SU-DHL-6 (cell line): Measurements from ENCODE around the gene KSR2.
"Not testable (repeated sequence)": the region's sequence is repeated elsewhere in the genome, so short reads cannot be mapped to it uniquely, and the experiment has no call there.

ENCODE experiments used
- H2AFZ ChIP-seq: fragments of 200-600 bp; sonication (generic); 2 replicates; pipeline ENCODE4 v1.6.1; 2014; ENCODE audit warnings: low read depth, mild to moderate bottlenecking, moderate library complexity, mixed read lengths, antibody characterized with exemption, low read length; ENCODE audit not compliant: severe bottlenecking
- H3F3A ChIP-seq: fragments of 200-600 bp; shearing (Covaris generic); 2 replicates; pipeline ENCODE4 v1.6.0; 2016; ENCODE audit warnings: antibody characterized with exemption, mild to moderate bottlenecking; ENCODE audit not compliant: insufficient read depth
- H3K27ac ChIP-seq: fragments of 200-600 bp; sonication (generic); 2 replicates; pipeline ENCODE4 v1.5.1; 2016; ENCODE audit warnings: low read depth, mild to moderate bottlenecking, low read length, moderate library complexity, mixed read lengths
- H3K27me3 ChIP-seq: fragments of 200-600 bp; sonication (generic), shearing (Covaris generic); 2 replicates; pipeline ENCODE4 v1.6.0; 2014; ENCODE audit warnings: mild to moderate bottlenecking, low read length
- H3K36me3 ChIP-seq: fragments of 200-600 bp; sonication (generic); 2 replicates; pipeline ENCODE4 v1.6.1; 2014; ENCODE audit warnings: mild to moderate bottlenecking, low read length, mixed read lengths
- H3K4me2 ChIP-seq: fragments of 300-600, 200-600 bp; shearing (Covaris generic), sonication (generic); 2 replicates; pipeline ENCODE4 v1.6.0; 2014; ENCODE audit warnings: low read length, low read depth, mild to moderate bottlenecking; ENCODE audit not compliant: poor library complexity, severe bottlenecking
- H3K4me3 ChIP-seq: fragments of 200-600 bp; sonication (generic); 2 replicates; pipeline ENCODE4 v1.5.1; 2014; ENCODE audit warnings: antibody characterized with exemption, low read length, mild to moderate bottlenecking, mixed read lengths; ENCODE audit not compliant: insufficient read depth, poor library complexity, severe bottlenecking
- H3K79me2 ChIP-seq: fragments of 200-600 bp; sonication (generic); 2 replicates; pipeline ENCODE4 v1.6.1; 2014; ENCODE audit warnings: mild to moderate bottlenecking, low read length, moderate library complexity; ENCODE audit not compliant: insufficient read depth
- H3K9ac ChIP-seq: fragments of 200-600 bp; sonication (generic); 2 replicates; pipeline ENCODE4 v1.7.0; 2014; ENCODE audit warnings: mild to moderate bottlenecking, low read length
- H3K9me2 ChIP-seq: fragments of 200-600 bp; sonication (generic); replicated peaks from 2 replicates; pipeline ENCODE4 v1.6.1; 2014; ENCODE audit warnings: low read length; ENCODE audit not compliant: insufficient read depth
- H3K9me3 ChIP-seq: fragments of 200-600 bp; sonication (generic); 2 replicates; pipeline ENCODE4 v1.6.1; 2014; ENCODE audit warnings: low read length, mixed read lengths; ENCODE audit not compliant: insufficient read depth
- H4K20me1 ChIP-seq: fragments of 200-600 bp; sonication (generic); 2 replicates; pipeline ENCODE4 v1.6.1; 2014; ENCODE audit warnings: low read depth, mild to moderate bottlenecking, antibody characterized with exemption, low read length, moderate library complexity, mixed read lengths
- EZH2phosphoT487 ChIP-seq: fragments of 200-600 bp; sonication (generic), shearing (Covaris generic); conservative IDR thresholded peaks from 2 replicates; pipeline ENCODE4 v1.6.1; 2018; ENCODE audit warnings: mild to moderate bottlenecking, antibody characterized with exemption, low read length, moderate library complexity, mixed read lengths
- TF ChIP-seq, protein P1 (sequence below): fragments of 200-600 bp; sonication (generic); IDR thresholded peaks from one replicate; pipeline ENCODE4 v1.5.1; 2017; ENCODE audit warnings: antibody characterized with exemption, mild to moderate bottlenecking, low read length, moderate library complexity; ENCODE audit not compliant: insufficient read depth, poor library complexity, severe bottlenecking

The KSR2 gene

DNA sequence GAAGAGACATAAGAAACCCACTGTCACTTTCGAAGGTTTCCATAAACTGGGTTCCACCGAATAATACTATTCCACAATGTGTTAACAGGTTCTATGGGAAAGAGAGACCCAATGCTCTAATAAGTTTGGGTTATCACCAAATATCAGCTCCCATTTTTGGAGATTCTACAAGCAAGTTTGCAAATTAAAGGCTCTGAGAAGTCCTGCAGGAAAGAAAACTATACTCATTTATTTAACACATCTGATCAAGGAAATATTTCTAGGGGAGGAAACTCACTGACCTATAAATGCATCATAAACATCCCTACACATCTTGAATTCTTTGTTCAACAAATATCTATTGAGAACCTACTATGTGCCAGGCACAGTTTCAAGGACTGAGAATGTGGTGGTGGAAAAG, 161.4 kb downstream of the KSR2 start:
- TF ChIP-seq, protein P1, sequence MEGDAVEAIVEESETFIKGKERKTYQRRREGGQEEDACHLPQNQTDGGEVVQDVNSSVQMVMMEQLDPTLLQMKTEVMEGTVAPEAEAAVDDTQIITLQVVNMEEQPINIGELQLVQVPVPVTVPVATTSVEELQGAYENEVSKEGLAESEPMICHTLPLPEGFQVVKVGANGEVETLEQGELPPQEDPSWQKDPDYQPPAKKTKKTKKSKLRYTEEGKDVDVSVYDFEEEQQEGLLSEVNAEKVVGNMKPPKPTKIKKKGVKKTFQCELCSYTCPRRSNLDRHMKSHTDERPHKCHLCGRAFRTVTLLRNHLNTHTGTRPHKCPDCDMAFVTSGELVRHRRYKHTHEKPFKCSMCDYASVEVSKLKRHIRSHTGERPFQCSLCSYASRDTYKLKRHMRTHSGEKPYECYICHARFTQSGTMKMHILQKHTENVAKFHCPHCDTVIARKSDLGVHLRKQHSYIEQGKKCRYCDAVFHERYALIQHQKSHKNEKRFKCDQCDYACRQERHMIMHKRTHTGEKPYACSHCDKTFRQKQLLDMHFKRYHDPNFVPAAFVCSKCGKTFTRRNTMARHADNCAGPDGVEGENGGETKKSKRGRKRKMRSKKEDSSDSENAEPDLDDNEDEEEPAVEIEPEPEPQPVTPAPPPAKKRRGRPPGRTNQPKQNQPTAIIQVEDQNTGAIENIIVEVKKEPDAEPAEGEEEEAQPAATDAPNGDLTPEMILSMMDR: no peak
- no peak for TF ChIP-seq EZH2phosphoT487
- Histone ChIP-seq H3K36me3 (no peaks in the 10 kb centered on the region), H3K4me2 (no peak overlapping the region), H3K9ac (no peak overlapping the region), H3F3A (no peaks in the 10 kb centered on the region), H3K79me2 (no peaks in the 10 kb centered on the region), H3K4me3 (no peak overlapping the region), H2AFZ (no peak overlapping the region), H3K9me2 (no peaks in the 10 kb centered on the region), H4K20me1 (no peaks in the 10 kb centered on the region), H3K27ac (no peak overlapping the region), H3K9me3 (no peaks in the 10 kb centered on the region), H3K27me3 (no peaks in the 10 kb centered on the region)

DNA sequence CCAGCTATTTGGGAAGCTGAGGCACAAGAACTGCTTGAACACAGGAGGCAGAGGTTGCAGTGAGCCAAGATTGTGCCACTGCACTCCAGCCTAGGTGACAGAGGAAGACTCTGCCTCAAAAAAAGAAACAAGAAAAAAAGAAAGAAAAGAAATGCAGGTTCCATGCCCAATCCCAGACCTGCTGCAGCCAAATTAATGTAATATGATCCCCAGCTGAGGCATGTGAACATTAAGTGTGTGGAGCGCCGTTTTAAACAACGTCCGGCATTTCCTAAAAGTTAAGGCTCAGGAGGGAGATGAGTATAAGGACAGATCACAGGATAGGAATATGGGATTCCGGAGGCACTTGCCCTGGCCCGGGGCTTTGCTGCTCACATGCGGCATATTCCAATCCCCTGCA, 162.9 kb downstream of the KSR2 start:
- Histone ChIP-seq H3K9ac (no peak overlapping the region), H3K79me2 (no peaks in the 10 kb centered on the region), H3K9me2 (no peaks in the 10 kb centered on the region), H3K27me3 (no peaks in the 10 kb centered on the region), H3K9me3 (no peaks in the 10 kb centered on the region), H3K4me2 (no peak overlapping the region), H3F3A (no peaks in the 10 kb centered on the region), H4K20me1 (no peaks in the 10 kb centered on the region), H3K36me3 (no peaks in the 10 kb centered on the region), H2AFZ (no peak overlapping the region), H3K27ac (no peak overlapping the region), H3K4me3 (no peak overlapping the region)
- TF ChIP-seq, protein P1: no peak
- TF ChIP-seq EZH2phosphoT487: no peak

DNA sequence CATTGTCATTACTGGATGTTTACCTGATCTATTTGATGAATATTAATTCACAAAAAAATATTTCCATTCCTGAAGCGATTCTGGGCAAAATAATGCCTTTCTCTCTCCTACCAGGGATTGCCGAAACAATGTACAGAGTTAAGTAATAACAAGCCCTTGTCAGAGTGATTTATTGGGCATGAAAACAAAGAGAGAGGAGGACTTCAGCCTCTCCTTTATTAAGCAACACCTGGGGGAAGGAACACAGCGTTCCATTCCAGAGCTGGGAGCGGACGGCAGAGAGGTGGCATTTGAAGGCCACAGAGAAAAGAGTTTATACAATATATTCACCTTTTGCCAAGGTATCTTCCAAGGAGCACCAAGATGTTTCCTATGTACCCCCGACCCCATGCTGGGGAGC, 165.8 kb downstream of the KSR2 start:
- Histone ChIP-seq H2AFZ (no peak overlapping the region), H3K36me3 (no peaks in the 10 kb centered on the region), H3K9me2 (no peaks in the 10 kb centered on the region), H3K9ac (no peak overlapping the region), H3K27me3 (no peaks in the 10 kb centered on the region), H3K79me2 (no peaks in the 10 kb centered on the region), H4K20me1 (no peaks in the 10 kb centered on the region), H3K4me3 (no peak overlapping the region), H3K4me2 (no peak overlapping the region), H3F3A (no peaks in the 10 kb centered on the region), H3K27ac (no peak overlapping the region), H3K9me3 (no peaks in the 10 kb centered on the region)
- TF ChIP-seq, protein P1: no peak
- TF ChIP-seq EZH2phosphoT487: no peak

DNA sequence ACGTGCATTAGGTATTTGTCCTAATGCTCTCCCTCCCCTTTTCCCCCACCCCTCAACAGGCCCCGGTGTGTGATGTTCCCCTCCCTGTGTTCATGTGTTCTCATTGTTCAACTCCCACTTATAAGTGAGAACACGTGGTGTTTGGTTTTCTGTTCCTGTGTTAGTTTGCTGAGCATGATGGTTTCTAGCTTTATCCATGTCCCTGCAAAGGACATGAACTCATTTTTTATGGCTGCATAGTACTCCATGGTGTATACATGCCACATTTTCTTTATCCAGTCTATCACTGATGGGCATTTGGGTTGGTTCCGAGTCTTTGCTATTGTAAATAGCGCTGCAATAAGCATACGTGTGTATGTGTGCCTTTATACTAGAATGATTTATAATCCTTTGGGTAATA, 168.1 kb downstream of the KSR2 start:
- not testable (repeated sequence) for H3K9me3 ChIP-seq, H2AFZ ChIP-seq, H3K4me3 ChIP-seq, H3K79me2 ChIP-seq, H3K9ac ChIP-seq, H3K4me2 ChIP-seq, H3K27ac ChIP-seq, H3K36me3 ChIP-seq, H3K9me2 ChIP-seq, H3F3A ChIP-seq, H3K27me3 ChIP-seq, H4K20me1 ChIP-seq
